Hematopoietic multipotent progenitor cell treated with erythropoietin and hydrocortisone succinate and interleukin-3 and kit ligand, for 17 days (in vitro differentiated cells): ENCODE measurements around the gene PIGN.

ENCODE experiments used
- DNase-seq: peaks from one replicate; pipeline ENCODE4 v3.0.0-alpha.2; 2015; ENCODE audit warnings: low spot score

The PIGN gene

DNA sequence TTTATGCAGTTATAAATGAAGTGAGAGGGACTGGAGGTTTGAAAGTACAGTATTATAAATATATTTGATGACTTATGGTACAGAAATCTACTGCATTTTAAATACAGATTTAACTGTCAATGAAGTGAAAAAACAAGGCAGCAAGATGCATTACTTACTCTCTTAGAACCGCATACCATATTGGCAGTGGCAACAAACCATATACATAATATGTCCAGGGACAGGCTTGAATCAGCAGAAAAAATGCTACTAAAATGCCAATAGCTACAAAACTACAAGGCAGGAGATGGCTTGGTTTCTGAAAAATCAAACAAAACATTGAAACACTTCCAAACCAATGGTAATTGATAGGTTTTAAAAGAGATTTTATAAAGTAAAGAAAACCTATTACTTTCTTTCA is 77.2 kb downstream of the PIGN start:
- no peak for DNase-seq

- no peak for DNase-seq
Observed at GRCh38 chr18:62107881-62108280, 79.0 kb downstream of the PIGN start.

DNA sequence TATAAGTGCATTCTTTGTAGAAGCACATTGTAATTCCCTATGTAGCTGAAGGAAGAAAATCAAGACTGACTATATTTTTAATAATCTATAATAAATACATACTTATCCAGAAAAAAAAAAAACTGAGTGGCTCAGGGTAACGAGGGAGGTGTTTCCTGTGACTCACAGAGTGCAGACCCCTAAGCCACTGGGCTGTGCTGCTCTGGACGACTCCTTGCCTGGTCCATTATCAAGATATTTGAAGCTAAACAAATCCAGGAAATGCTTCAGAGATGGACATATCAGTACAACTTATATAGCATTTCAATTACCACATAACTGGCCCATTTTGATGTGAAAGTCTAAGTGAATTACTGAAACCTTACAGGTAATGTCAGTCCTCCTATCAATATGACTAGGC is 80.6 kb downstream of the PIGN start:
- no peak for DNase-seq

GRCh38 chr18:62105376-62105775 is 81.5 kb downstream of the PIGN start:
- DNase-seq: no peak

DNA sequence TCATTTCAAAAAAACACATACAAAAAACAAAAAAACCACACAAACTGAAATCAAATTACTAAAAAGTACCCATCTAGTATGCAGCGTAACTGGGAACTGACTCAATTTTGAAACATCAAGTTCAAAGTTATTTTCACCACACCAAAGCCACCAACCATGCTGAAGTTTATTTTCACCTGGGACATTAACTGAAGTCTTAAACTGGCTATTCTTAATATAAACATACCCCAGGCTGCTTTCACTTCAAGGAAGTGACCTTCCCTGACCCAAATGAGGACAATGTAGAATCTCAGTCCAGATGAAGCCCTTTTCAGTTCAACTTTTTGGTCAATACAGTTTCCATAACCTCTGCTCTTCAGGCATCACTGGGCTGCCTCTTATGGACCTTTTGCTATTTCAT is 84.6 kb downstream of the PIGN start:
- no peak for DNase-seq

DNA sequence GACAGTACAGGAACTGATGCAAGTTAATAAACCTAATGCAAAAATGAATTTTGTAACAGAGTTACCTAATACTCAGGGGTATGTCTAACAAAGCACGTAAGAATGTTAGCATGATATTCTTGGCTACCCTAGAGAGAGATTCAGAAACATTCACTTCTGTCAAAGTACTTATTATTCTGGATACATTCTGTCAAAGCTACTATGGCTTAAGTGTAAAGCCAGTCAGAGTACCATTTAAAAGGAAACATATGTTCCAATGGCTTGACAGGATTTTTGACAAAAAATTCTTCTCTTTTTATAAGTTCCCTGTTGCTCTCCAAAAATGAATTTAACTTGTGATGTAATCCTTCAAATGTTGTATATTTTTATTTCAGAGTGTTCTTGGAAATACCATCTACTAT is 85.5 kb downstream of the PIGN start:
- DNase-seq: no peak

DNA sequence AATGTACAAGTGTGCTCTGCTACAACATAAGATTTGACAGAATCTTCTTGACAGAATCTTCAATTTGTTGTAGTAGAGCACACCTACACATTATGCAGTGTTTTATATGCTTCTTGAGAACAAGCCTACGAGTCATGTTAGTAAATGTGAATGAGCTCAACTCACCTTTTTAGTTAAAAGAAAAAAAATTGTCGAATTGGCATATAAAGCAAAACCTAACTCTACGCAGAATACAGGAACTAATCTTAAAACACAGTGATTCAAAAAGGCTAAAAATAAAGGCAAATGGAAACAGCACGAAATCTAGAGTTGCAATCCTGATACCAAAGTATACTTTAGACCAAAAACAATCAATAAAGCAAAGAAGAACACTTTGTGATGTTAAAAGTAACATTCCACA is 87.9 kb downstream of the PIGN start:
- DNase-seq: no peak

GRCh38 chr18:62097698-62098097 is 89.2 kb downstream of the PIGN start:
- no peak for DNase-seq

GRCh38 chr18:62091487-62092120 is 95.3 kb downstream of the PIGN start:
- DNase-seq: no peak

- DNase-seq: no peak
Observed at GRCh38 chr18:62089174-62089573, 97.7 kb downstream of the PIGN start.

GRCh38 chr18:62088156-62088555 is 98.7 kb downstream of the PIGN start:
- no peak for DNase-seq

DNA sequence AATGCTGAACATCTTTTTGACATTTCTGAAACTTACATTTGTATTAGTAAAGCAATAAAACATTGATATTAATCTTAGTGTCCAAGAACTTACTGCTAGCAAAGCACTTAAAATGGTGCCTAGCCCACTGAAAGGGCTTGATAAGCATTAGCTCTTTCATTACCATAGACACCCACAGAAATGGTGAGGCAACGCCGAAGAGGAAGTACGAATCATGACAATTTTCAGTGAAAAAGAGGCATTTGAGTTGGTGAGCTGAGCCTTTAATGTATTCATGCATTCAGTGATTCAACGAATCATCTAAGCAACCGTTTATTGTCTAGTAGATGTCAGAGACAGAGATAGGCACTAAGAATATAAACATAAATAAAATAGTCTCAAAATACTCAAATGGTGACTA is 101.1 kb downstream of the PIGN start:
- no peak for DNase-seq

GRCh38 chr18:62081761-62082294 is 105.0 kb downstream of the PIGN start:
- no peak for DNase-seq

GRCh38 chr18:62081248-62081647 is 105.6 kb downstream of the PIGN start:
- DNase-seq: no peak

- no peak for DNase-seq
Observed at GRCh38 chr18:62080172-62080900, 106.5 kb downstream of the PIGN start.

DNA sequence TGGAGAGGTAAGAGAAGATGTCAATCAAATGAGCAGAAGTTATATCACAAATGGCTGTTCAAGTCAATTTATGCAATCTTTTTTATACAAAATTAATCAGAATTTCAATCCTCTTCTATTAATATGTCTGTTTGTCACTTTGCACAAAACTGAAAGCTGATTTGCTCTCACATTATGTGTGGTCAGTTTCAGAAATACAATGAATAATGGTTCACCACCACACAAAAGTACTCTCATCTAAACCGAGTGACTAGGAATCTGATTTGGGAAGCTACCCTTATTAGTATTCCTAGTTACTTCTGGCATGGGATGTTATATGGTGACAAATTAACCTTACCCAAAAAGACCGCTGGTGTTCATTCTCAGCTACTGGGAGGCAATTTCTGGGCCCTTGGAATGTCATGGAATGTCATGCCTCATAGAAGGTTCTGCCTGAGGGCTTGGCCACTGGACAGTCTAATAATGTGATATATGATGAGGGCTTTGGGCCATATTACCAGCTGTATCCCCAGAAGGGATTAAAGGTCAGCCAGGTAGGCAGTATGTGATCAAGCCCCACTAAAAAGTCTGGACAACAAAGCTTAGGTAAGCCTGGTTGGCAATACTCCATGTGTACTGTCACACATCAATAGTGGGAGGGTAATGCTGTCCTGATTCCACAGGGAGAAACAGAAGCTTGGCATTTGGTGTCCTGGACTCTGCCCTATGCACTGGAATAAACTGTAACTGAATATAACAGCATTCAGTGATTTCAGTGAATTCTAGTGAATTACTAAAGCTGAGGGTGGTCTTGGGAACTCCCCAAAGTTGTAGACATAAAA is 113.2 kb downstream of the PIGN start:
- DNase-seq: no peak

- no peak for DNase-seq
Observed at GRCh38 chr18:62072370-62072769, 114.5 kb downstream of the PIGN start.

GRCh38 chr18:62071071-62071470 is 115.8 kb downstream of the PIGN start:
- DNase-seq: no peak

GRCh38 chr18:62070302-62070701 is 116.6 kb downstream of the PIGN start:
- no peak for DNase-seq

DNA sequence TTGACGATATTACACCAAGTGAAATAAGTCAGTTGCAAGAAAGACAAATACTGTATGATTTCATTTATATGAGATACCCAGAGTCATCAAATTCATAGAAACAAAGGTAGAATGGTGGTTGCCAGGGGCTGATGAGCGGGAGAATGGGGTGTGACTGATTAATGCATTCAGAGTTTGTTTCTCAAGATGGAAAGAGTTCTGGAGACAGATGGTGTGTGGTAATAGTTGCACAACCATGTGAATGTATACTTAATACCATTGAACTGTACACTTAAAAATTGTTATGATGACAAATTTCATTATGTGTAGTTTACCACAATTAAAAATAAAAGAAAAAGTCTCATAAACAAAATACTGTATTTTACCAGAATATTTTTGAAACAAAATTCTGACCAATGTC is 117.3 kb downstream of the PIGN start:
- no peak for DNase-seq

GRCh38 chr18:62066102-62066818 is 120.6 kb downstream of the PIGN start:
- DNase-seq: no peak

DNA sequence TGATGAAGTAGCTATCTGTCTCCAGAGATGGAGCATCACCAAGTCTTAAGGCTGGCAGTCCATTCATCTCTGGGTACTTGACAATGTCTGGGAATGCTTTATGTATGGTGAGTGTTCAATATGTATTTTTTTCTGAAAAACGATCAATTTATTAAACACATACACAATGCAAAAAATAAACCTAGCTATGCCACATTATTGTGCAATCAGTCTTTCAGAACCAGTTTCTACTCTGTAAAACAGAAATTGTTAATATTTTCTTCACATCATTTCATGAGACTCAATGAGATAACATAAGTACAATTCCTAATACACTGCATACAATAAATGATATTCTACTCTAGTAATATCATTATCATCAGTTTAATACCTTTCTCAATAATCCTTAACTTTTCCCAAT is 122.5 kb downstream of the PIGN start:
- no peak for DNase-seq
